MM.1S (cell line): ENCODE results near the gene RABGAP1L.

Source experiments
- CTCF ChIP-seq: fragments of 300-600 bp; sonication (generic); IDR thresholded peaks from 2 replicates; pipeline ENCODE4 v1.5.1; 2016; ENCODE audit warnings: antibody characterized with exemption, low read length, mixed read lengths
- EZH2 ChIP-seq: fragments of 300-600 bp; sonication (generic); optimal IDR thresholded peaks from 2 replicates; pipeline ENCODE3; 2017; ENCODE audit warnings: low read depth, mild to moderate bottlenecking, antibody characterized with exemption, low read length, mixed read lengths

GRCh38 chr1:174376030-174376429 is 216.7 kb downstream of the RABGAP1L start:
- TF ChIP-seq CTCF (no peak), EZH2 (no peak)
